Measurements from ENCODE around the gene SIGLEC15.
"Not testable (repeated sequence)": the region's sequence is repeated elsewhere in the genome, so short reads cannot be mapped to it uniquely, and the experiment has no call there.

Gene SIGLEC15

GRCh38 chr18:45801416-45802004 lies 24.0 kb upstream of the SIGLEC15 start:
- no peak for TF ChIP-seq CTCF (conservative IDR thresholded peaks at IDR 0.05; ENCODE audit: low read depth, low read length)
- no peak overlapping the region for H3K4me3 ChIP-seq (ENCODE audit: low read depth, low read length)
- no peak for DNase-seq (ENCODE audit: low read depth)

DNA sequence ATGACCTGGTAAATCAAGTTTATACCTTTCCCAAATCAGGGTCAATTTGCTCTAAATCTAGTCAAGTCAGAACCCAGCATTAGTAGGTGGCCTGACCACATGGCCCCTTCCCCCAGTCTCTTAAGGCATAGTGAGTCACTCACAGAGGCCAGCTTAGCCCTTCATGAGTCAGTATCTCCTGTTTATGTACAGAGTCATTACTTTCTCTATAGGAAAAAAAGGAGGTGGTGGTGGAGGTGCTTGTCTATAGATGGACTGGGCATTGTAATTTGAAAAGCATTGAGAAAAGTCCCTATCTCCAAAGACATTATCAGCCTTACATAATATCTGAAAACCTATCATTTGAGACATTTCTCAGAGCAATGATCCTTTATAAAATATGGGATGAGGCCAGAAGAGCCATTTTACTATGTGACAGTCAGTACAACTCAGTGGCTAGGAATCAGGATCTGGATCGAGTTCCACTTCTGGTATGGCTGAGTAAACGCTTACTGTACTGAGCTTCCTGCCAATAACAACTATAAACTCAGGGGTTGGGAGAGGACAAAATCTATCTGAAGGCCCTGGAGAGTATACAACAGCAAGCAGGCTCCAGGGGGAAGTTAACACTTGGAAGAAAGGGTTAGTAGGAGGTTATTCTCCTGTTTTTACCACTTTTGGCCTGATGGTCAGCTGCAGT lies 22.5 kb upstream of the SIGLEC15 start:
- H3K4me3 ChIP-seq (ENCODE audit: low read depth, low read length), result no peak overlapping the region
- TF ChIP-seq CTCF (conservative IDR thresholded peaks at IDR 0.05; ENCODE audit: low read depth, low read length), result no peak

DNA sequence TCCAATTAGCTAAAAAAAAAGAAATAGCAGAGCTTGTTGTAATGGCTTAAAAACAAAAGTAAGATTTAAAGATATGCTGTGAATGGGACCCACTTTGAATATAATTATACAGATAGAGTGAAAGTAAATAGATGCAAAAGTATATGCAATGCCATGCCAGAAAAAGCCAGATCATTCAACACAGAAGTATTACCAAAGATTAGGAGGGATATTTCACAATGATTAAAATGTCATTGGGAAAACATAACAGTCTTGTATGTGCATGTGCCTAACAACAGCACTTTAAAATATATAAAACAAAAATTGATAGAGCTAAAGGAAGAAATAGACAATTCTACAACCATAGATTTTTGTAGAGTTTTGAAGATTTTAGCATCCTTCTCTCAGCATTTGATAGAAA lies 19.9 kb upstream of the SIGLEC15 start:
- DNase-seq (ENCODE audit: low read depth), result no peak
- no peak overlapping the region for H3K4me3 ChIP-seq (ENCODE audit: low read depth, low read length)
- no peak for TF ChIP-seq CTCF (conservative IDR thresholded peaks at IDR 0.05; ENCODE audit: low read depth, low read length)

More for the DNA sequence above, 22.5 kb upstream of the SIGLEC15 start:
- DNase-seq (ENCODE audit: low read depth), result peak; percentile 97

- TF ChIP-seq CTCF (conservative IDR thresholded peaks at IDR 0.05; ENCODE audit: low read depth, low read length), result no peak
- no peak overlapping the region for H3K4me3 ChIP-seq (ENCODE audit: low read depth, low read length)
- peak; percentile 61 for DNase-seq (ENCODE audit: low read depth)
Measured at GRCh38 chr18:45806226-45806625, 19.2 kb upstream of the SIGLEC15 start.

DNA sequence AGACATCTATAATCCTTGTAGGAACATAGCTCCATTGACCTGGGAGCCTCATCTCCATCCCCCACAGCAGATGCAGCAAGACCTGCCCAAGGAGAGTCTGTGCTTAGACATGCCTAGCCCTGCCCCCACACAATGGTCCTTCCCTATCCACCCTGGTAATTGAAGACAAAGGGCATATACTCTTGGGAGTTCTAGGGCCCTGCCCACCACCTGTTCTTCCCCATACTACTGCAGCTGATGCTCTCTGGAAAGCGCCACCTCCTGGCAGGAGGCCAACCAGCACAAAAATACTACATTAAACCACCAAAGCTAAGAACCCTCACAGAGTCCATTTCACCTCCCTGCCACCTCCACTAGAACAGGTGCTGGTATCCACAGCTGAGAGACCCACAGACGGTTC lies 18.3 kb upstream of the SIGLEC15 start:
- peak; percentile 2 for TF ChIP-seq CTCF (conservative IDR thresholded peaks at IDR 0.05; ENCODE audit: low read depth, low read length)
- DNase-seq (ENCODE audit: low read depth); H3K4me3 ChIP-seq (ENCODE audit: low read depth, low read length): not testable (repeated sequence)

- not testable (repeated sequence) for H3K4me3 ChIP-seq (ENCODE audit: low read depth, low read length); DNase-seq (ENCODE audit: low read depth)
Measured at GRCh38 chr18:45814733-45815132, 10.7 kb upstream of the SIGLEC15 start.

- H3K4me3 ChIP-seq (ENCODE audit: low read depth, low read length), result no peak overlapping the region
- no peak for TF ChIP-seq CTCF (conservative IDR thresholded peaks at IDR 0.05; ENCODE audit: low read depth, low read length)
- no peak for DNase-seq (ENCODE audit: low read depth)
Measured at GRCh38 chr18:45817543-45817942, 7.9 kb upstream of the SIGLEC15 start.

DNA sequence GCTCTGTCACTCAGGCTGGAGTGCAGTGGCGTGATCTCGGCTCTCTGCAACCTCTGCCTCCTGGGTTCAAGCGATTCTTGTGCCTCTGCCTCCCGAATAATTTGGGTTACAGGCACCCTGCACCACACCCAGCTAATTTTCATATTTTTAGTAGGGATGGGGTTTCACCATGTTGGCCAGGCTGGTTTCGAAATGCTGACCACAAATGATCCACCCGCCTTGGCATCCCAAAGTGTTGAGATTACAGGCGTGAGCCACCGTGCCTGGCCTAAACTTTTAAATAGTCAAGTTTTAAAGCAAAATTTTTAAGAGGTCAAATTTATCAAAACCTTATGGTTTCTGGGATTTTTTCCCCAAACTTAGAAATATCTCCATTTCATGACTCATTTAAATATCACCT lies 6.7 kb upstream of the SIGLEC15 start:
- DNase-seq (ENCODE audit: low read depth); H3K4me3 ChIP-seq (ENCODE audit: low read depth, low read length): not testable (repeated sequence)

All from choroid plexus epithelial cell (primary cell).